GM12878 (cell line): ENCODE data around the gene CATSPER4.

ENCODE experiments used
- CTCF ChIP-seq, 3 experiments: IDR thresholded peaks in 2 of 3; conservative IDR thresholded peaks in 1 of 3; 2 replicates each; pipeline ENCODE4 v1.5.1; 2011; ENCODE audit warnings: low read depth in 3 of 3, low read length in 3 of 3, mild to moderate bottlenecking in 3 of 3, control low read depth in 2 of 3, moderate library complexity in 2 of 3, inconsistent platforms in 1 of 3, mixed read lengths in 1 of 3; ENCODE audit not compliant: control insufficient read depth in 2 of 3, insufficient read depth in 1 of 3; ENCODE audit errors: extremely low read depth in 1 of 3
- HDGF ChIP-seq: fragments of 450-650 bp; IDR thresholded peaks from 2 replicates; pipeline ENCODE4 v1.6.1; 2016; ENCODE audit warnings: antibody characterized with exemption
- POLR2A ChIP-seq: IDR thresholded peaks from 2 replicates; pipeline ENCODE4 v1.6.1; 2011; ENCODE audit warnings: low read depth, mild to moderate bottlenecking, low read length
- POLR2AphosphoS5 ChIP-seq: IDR thresholded peaks from 2 replicates; pipeline ENCODE4 v1.6.1; 2011; ENCODE audit warnings: mild to moderate bottlenecking, low read length, inconsistent platforms
- SMC3 ChIP-seq: IDR thresholded peaks from 2 replicates; pipeline ENCODE4 v1.6.1; 2011; ENCODE audit warnings: low read length, improper control_type of control experiment, borderline replicate concordance

GRCh38 chr1:26182383-26182696 is 8.1 kb upstream of the CATSPER4 start:
- TF ChIP-seq POLR2A (no peak), CTCF (IDR thresholded peaks at IDR 0.05 in 2 of 3, conservative IDR thresholded peaks at IDR 0.05 in 1 of 3; ENCODE audit: control insufficient read depth in 2 of 3, extremely low read depth in 1 of 3, insufficient read depth in 1 of 3, low read depth in 3 of 3, low read length in 3 of 3) (no peak), POLR2AphosphoS5 (no peak), SMC3 (no peak), HDGF (no peak)
